HG02840 (cell line): ENCODE data around the gene COA8.
A peak's percentile ranks its signal among the peaks of the same experiment; 100 is the strongest.

Experiments
- ATAC-seq: cut with Tn5 transposase; IDR thresholded peaks from one replicate; pipeline ENCODE4 v1.9.1; 2021; ENCODE audit warnings: mild to moderate bottlenecking, moderate library complexity, moderate number of reproducible peaks; ENCODE audit not compliant: unreplicated experiment, low FRiP score

Gene COA8

DNA sequence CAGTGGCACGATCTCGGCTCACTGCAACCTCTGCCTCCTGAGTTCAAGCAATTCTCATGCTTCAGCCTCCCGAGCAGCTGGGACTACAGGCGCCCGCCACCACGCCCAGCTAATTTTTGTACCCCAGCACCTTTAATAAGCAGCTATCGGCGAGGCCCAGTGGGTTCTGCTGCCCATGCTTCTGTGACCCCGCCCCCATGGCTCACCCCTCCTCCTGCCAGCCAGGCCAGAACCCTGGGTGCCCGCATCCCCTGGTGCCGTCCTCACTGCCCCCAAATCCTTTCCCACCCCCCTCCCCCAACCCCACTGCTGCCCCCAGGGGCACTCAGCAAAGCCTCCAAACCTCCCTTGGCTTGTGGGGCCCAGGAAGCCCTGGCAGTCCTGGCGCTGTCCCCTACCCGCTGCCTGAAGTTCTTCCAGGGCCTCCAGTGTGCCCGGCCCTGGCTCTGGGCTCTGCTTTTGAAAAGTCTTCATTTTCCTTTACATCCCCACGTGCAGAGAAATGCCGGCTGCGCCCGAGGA, 14.8 kb upstream of the COA8 start:
- ATAC-seq, result no peak

- ATAC-seq, result no peak
Measured at GRCh38 chr14:103548463-103549351, 14.1 kb upstream of the COA8 start.

- no peak for ATAC-seq
Measured at GRCh38 chr14:103549361-103550311, 13.1 kb upstream of the COA8 start.

DNA sequence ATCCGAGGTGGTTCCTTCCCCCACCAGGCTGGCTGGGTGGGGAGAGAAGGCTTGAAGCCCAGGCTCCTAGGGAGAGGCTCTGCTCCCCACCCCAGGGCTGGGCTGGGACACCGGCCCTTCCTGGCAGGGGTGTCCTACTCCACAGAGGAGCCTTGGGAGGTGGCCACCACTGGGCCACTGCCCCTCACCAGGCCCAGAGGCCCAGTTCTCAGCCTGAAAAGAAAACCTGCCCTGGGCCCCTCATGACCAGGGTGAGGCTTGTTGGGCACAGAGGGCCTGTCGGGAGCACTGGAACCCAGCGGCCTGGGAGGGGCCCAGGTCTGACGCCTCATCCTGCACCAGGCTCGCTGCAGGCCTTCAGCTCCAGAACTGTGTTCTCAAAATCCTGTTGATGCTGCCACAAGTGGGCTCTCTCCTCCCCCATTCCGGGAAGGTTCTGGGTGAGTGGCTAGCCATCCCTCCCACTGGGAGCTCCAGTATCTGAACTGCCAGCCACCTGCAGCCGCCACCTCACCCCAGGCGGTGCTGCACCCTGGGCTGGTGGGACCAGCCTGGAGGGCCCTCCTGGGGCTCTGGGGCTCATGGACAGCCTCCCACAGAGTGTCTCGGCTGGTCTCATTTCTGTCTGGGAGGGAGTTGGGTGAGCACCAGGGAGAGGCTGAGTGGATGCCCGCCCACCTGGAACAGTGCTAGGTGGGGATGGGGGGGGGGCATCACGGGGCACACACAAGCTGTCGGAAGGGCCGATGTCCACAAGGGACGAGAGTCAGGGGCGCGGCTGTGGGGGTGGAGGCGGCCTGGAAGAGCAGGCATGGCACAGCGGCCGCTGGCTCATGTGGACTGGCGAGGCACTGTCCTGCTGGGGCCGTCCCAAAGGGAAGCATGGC, 12.1 kb upstream of the COA8 start:
- no peak for ATAC-seq

DNA sequence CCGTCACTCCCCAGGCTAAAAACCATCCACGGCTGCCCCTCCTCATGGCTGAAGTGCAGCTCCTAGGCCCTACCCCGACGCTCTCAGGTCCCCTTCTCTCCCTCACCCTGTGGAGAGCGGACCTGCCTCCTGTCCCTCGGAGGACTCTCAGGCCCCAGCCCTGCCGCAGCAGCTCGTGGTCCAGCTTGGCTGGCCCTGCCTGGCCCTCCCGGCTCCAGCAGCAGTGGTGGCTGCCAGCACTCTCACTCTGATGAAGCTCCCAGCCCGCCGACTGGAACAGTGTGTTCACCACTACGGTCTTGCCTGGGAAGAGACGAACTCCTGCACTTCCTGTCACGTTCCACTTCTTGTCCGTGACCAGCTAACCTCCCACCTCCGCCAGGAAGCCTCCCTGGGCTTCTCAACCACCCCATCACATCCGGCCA, 11.4 kb upstream of the COA8 start:
- no peak for ATAC-seq

DNA sequence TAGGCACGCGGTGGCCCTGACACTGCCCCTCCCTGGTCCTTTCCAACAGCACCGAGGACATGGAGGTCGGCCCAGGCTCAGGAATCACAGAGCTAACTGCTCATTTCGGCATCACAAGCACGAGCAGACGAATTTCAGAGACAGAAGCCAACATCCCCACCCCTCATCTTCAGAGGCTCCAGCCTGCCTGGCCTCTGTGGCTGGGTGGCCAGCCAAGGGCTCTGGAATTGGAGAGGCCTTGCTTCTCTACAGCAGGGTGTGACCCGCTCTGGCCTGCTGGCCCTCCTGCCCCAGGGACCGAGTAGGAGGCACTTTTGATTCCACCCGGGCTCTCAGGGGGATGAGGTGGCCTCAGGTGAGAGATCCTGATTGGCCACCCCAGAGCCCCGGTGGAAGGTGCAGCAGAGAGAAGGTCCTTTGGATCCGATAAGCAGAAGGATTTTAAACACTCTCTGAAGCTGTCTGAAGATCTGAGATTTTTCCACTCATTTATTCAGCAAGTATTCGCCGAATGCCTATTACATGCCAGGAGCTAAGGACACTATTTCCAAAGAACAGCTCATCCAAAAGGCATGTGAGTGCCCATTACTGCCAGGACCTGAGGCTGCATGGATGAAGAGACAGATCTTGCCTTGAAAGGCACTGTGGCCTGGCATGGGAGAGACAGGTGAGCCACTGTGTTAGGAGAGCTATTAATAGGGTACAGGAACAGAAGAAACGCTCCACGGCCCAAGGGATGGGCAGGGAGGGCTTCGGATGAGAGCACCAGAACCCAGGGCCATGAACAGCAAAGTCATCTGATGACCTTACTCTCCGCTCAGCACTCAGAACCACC, 10.5 kb upstream of the COA8 start:
- ATAC-seq, result no peak

DNA sequence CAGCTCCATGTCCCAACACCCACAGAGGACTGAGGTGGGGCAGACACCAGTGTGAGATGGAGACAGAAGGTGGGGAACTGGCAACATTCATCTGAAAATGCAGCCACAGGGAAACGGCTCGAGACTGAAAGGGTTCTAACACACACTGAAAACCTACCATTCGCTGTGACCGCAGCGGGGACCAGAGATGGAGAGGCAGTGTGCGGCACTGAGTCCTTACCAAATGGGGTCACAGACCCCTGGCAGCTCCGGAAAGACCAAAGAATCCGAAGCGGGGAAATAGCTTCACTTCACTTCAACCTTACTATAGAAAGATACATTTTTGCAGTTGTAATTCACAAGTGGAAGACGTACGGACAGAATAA, 9.9 kb upstream of the COA8 start:
- ATAC-seq, result no peak

DNA sequence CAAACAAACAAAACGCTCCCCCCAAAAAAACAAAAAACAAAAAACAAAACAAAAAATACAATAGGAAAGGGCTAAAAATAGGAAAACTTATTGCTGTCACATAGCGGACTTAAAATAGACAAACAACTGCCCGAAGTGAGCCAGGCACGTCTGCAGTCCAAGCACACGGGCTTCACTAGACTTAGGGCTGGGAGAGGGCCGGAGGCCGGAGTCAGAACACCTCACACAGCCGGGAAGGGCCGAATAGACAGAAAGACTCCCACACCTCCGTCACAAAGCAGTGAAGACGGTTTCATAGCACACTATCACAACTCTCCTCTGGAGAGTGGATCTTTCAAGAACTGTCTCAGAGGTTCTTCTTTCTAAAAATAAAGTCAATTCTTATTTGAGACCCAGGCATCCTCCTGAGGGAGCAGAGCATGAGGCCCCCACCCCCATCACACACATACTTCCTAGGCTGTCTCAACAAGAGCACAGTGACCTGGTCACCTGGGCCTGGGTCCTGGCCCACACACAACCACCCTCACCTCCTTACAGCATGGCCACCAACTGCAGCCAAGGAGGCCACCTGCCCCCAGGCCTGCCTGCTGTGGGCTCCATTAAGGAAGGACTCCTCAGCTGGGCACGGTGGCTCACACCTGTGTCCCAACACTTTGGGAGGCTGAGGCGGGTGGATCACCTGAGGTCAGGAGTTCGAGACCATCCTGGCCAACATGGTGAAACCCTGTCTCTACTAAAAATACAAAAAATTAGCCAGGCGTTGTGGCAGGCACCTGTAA, 7.0 kb upstream of the COA8 start:
- no peak for ATAC-seq

DNA sequence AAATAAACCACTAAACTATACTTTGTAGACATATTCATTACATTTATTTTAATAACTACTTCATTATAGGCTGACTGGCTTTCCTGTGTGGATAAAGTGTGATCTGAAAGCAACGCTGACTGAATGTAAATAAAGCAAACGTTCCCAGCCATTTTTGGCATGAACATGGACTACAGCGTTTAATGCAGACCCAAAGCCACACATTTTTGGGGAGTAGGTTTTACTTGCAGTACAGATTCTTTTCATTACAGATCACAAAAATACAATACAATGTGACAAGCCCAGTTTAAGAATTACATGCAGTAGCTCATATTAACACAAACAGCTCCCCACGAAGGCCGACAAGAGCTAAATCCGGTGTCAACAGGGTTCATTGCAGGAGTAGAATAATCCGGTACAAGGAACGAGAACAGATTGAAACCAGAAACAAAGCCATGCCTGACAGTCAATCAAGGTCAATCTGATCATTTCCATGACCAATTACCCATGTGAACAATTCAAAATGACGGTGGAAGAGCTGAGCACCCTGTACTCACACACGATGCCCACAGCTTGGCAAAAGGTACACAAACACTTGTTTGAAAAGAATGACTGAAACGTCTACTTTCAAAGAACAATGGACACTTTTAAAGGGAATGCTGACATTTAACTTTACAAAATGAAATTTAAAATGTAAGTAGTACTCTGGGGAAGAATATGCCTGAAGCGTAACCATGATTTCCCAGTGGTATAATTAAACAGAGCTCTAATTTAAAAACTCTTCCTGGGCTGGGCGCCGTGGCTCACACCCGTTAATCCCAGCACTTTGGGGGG, 5.6 kb upstream of the COA8 start:
- ATAC-seq, result no peak

GRCh38 chr14:103558071-103558882, 4.5 kb upstream of the COA8 start:
- ATAC-seq, result no peak

DNA sequence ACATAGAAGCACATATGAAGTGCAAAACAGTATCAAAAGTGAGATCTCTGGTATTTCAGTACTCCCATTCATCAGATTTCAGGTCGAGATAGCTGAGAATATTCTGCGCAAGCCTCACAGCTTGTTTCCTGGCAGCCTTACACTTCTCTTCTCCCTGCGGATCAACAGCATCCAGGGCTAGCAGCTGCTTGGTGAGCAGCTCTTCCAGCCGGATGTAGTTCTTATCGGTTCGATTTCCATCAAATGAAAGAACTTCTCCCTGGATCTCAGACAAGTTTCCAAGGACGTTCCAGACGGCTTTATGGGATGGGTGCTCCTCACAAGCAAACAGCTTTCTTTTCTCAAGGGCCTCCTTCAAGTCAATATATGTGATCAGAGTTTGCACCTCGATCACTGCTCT, 3.0 kb upstream of the COA8 start:
- ATAC-seq, result no peak

DNA sequence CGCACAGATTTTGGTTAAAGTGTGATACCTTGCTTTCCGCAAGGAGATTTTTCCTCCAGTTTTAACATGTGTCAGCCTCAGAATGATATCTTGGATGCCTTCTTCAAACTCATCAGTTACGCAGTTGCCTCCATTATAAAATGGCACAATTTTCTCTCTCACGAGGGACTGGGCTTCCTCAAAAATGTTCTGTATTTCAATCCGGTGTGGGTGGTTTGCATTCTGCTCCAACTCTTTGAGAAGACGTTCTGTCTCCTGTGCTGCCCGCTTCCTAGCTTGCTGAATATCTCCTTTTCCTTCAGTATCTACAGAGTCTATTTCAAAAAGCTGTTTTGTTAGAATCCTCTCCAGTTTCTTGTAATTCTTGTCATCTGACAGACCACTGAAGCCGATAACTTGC, 2.1 kb upstream of the COA8 start:
- no peak for ATAC-seq

DNA sequence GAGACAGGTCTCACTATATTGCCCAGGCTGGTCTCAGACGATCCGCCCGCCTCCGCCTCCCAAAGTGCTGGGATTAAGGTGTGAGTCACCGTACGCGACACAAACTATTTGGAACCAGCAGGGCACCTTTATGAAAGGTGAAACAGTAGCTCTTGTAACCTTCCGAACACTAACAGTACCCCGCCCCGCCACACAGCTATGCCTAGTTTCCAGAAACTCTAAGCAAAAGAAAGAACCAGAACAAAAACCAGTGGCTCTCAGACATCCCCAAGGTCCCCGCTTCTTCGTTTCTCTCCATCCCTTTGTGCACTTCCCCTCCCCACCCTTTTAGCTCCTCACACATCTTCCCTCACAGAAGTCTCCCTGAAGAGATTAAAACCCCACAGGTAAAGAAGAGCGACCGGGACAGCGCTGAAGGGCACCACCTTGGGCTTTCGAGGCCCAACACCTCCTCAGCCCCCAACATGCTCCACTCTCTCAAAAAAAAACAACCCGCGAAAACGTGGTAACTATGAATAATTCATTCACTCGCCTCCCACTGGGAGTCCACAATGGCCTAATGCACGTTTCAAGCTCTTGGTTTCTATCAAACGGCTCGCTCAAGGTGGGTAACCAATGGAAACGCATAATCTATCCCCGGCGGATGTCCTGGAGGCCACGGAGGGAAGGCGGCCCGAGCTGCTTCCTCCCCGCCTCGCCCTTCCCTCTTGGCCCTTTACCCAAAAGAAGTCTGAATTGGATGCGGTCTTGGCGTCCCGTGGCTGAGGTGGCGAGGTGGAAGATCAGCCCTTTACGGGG, 1.2 kb upstream of the COA8 start:
- peak; percentile 12 for ATAC-seq

DNA sequence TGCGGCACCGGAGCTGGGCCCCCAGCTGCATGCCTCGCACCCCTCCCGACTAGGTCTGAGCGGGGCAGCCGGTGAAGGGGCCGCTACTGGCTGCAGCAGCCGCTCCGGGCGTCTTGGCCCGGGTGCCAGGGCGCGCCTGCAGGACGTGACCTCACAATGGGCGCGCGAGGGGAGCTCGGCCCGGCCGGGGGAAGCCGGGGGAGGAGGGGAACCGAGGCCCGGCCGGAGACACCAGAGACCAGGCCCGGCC, 656 bp upstream of the COA8 start:
- ATAC-seq, result peak; percentile 19

DNA sequence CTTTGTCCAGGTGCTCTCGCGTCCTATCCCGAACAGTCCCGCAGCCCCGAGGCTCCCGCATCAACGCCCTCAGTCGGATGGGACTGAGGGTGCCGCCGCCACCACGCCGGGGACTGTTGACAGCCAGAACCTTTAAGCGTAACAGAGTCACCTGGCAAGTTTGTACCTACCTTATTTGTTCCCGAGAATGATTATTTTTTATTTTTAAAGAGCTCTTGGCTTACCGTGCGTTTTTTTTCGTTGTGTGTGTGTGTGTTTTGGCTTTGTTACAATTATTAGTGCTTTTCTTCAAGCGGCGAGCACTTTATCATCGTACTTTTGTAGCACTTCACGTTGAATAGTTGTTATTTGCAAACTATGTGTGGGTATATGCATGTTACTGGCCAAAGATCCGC, 463 bp downstream of the COA8 start:
- ATAC-seq, result no peak

GRCh38 chr14:103563844-103564505, 1.2 kb downstream of the COA8 start:
- ATAC-seq, result no peak
